Measurements from ENCODE around the gene IQGAP2.

Gene IQGAP2

DNA sequence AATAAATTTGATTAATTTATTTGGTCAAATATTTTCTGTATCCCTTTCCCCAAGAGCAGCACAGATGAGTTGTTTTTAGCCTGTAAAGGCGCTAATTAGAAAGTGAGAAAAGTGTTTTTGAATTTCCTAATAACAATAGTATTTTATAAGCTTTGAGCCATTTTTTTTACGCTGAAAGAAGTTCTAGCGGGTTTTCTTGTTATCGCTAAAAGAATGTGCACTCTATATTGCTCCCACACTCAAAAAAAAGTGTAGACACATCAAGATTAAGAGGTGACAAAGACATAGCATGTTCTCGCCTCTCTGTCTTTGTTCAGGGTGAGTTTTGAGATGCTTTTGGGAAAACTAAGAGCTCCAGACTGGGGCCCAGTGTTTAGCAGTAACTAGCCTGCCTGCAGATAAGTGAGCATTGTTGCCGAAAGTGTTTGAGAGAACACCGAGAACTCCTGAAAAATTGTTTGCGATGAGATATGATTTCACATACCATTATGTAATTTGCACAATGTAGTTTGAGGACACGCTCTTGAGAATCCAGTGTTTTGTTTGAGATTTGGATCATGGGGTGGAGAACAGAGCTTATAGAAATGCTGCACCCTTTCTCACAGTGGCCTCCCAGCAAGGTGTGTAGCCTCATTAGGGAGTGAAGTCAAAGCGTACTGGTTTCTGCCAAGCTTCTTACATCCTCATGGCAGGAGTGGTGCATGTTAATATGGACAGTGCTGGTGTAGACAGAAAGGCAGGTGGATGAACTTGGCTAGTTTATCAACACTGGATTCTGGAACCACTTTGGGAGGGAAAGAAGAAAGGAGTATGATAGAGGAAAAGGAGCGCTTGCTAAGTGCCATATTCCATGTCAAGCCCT, 314.4 kb downstream of the IQGAP2 start:
- TF ChIP-seq ZFP37 (tag by site-specific recombination; IDR thresholded peaks at IDR 0.05) (peak; percentile 73; the same call in 1 of the 2 replicates), KLF16 (tag by site-specific recombination; IDR thresholded peaks at IDR 0.05) (no peak)
- Histone ChIP-seq H3K9me3 (ENCODE audit: control insufficient read depth, insufficient read depth, low read depth, low read length) (no peaks in the 10 kb centered on the region), H3K4me1 (ENCODE audit: control insufficient read depth, insufficient read depth, low read length) (no peaks in the 10 kb centered on the region), H3K4me3 (ENCODE audit: low read depth, low read length) (no peak overlapping the region), H3K27ac (ENCODE audit: extremely low read depth, low read depth, low read length) (no peak overlapping the region), H3K36me3 (ENCODE audit: control insufficient read depth in 2 of 2, insufficient read depth in 1 of 2, low read length in 2 of 2) (no peaks in the 10 kb centered on the region)
- POLR2A ChIA-PET, result no interaction called here
- CTCF ChIA-PET, result interaction anchor here (0.6 to 3.4 kb wide), 6 partner anchors 16 to 323 kb away, joined by 3 to 25 read pairs (median 4); no protein-coding TSS in a partner anchor

DNA sequence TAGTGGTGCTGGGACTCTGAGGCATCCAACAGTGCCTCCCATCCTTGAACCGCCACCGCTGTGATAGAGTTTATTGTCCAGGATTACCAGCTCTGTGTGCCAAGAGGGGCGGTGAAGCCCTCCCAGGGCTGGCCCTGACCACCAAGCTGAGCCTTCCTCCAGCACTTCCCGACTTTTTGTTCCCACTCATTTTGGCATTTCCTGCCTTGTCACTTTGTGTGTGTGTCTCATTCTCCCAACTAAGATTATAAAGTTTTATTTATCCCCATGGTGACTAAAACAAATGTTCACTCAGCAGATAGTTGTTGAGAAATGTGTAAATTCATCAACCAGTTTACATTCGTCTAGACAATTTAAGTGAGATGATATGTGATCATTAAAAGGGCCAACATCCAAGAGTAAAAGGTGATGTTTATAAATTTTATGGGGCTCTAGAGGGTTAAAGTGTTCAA, 315.3 kb downstream of the IQGAP2 start:
- Histone ChIP-seq H3K9me3 (ENCODE audit: control insufficient read depth, insufficient read depth, low read depth, low read length) (no peaks in the 10 kb centered on the region), H3K4me3 (ENCODE audit: low read depth, low read length) (no peak overlapping the region), H3K36me3 (ENCODE audit: control insufficient read depth in 2 of 2, insufficient read depth in 1 of 2, low read length in 2 of 2) (peaks cover 0 to 3% of the 10 kb centered on the region in 2 experiments; a peak in 1 of 3 replicates), H3K4me1 (ENCODE audit: control insufficient read depth, insufficient read depth, low read length) (no peaks in the 10 kb centered on the region), H3K27ac (ENCODE audit: extremely low read depth, low read depth, low read length) (no peak overlapping the region)
- POLR2A ChIA-PET, result no interaction called here
- CTCF ChIA-PET, result interaction anchor here (3.4 kb wide), 1 partner anchor 56 kb away, joined by 25 read pairs; no protein-coding TSS in a partner anchor
- TF ChIP-seq BCL11A (tag by site-specific recombination; IDR thresholded peaks at IDR 0.05; ENCODE audit: low read depth) (no peak), ZNF664 (tag by site-specific recombination; IDR thresholded peaks at IDR 0.05) (peak; percentile 83; the same call in 1 of the 2 replicates)

DNA sequence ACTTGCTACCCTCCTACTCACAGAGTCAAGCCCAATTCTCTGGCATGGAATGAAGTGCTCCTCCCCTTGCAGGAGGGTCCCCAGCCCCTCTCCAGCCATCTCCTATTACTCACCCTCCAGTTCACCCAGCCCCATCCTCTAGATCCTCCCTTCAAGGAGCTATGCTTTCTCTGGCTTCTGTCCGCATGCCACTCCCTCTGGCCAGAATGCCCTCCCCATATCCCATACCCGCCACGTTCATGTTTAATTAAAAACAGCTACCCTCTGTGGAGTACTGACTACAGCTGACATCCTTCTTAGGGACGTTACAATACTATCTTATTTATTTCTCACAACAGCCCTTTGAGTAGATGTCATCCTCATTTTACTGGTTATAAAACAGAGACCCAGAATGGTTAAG, 315.8 kb downstream of the IQGAP2 start:
- Histone ChIP-seq H3K27ac (ENCODE audit: extremely low read depth, low read depth, low read length) (no peak overlapping the region), H3K36me3 (ENCODE audit: control insufficient read depth in 2 of 2, insufficient read depth in 1 of 2, low read length in 2 of 2) (peaks cover 0 to 3% of the 10 kb centered on the region in 2 experiments; a peak in 1 of 3 replicates), H3K4me1 (ENCODE audit: control insufficient read depth, insufficient read depth, low read length) (no peaks in the 10 kb centered on the region), H3K4me3 (ENCODE audit: low read depth, low read length) (no peak overlapping the region), H3K9me3 (ENCODE audit: control insufficient read depth, insufficient read depth, low read depth, low read length) (no peaks in the 10 kb centered on the region)
- ChIA-PET POLR2A (interaction anchor here (0.6 kb wide), 1 partner anchor 115 kb away, joined by 3 read pairs; no protein-coding TSS in a partner anchor), CTCF (interaction anchor here (0.5 to 3.4 kb wide), 2 partner anchors 55 to 147 kb away, joined by 6 to 25 read pairs; no protein-coding TSS in a partner anchor)
- no peak for TF ChIP-seq ZNF280C (tag by site-specific recombination; IDR thresholded peaks at IDR 0.05)
- TF ChIP-seq ZNF112 (tag by site-specific recombination; IDR thresholded peaks at IDR 0.05), result no peak
- no peak for TF ChIP-seq ZFHX2 (tag by site-specific recombination; conservative IDR thresholded peaks at IDR 0.05)
- TF ChIP-seq ZNF707 (tag by site-specific recombination; IDR thresholded peaks at IDR 0.05), result no peak
- TF ChIP-seq GLI2 (tag by site-specific recombination; IDR thresholded peaks at IDR 0.05; ENCODE audit: borderline replicate concordance, low read depth), result no peak
- TF ChIP-seq ZNF488 (tag by site-specific recombination; IDR thresholded peaks at IDR 0.05), result no peak

DNA sequence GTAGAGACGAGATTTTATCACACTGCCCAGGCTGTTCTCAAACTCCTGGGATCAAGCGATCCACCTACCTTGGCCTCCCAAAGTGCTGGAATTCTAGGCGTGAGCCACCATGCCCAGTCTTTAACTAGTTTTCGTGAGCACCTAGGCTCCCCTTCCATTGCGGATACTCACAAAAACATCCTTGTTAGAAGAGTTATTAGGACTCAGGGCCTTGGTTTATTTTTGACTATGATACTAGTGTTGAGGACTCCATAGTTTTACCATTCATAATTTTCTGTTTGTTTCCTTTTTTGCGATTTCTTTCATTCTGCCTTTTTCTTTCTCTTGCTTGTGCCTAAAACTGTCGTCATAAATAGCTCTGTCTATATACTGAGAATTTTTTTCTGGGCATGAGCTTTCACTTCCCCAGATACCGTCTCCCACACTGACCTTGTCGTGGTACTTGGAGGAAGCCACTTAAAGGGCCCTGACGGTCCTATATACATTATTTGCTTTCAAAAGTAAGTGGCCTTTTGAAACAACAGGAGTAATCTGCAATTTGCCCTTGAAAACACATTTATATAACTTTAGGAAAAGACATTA, 318.0 kb downstream of the IQGAP2 start:
- no peaks in the 10 kb centered on the region for H3K4me1 ChIP-seq (ENCODE audit: control insufficient read depth, insufficient read depth, low read length)
- H3K27ac ChIP-seq (ENCODE audit: extremely low read depth, low read depth, low read length), result no peak overlapping the region
- no peaks in the 10 kb centered on the region for H3K9me3 ChIP-seq (ENCODE audit: control insufficient read depth, insufficient read depth, low read depth, low read length)
- ChIA-PET CTCF (interaction anchor here (0.9 to 2.5 kb wide), 2 partner anchors 98 to 120 kb away, joined by 3 to 8 read pairs; partner anchors contain the start of gene F2RL1), POLR2A (interaction anchor here (0.6 kb wide), 2 partner anchors 34 to 98 kb away, joined by 3 read pairs; partner anchors contain the start of gene F2RL1)
- peaks cover 0 to 3% of the 10 kb centered on the region in 2 experiments; a peak in 1 of 3 replicates for H3K36me3 ChIP-seq (ENCODE audit: control insufficient read depth in 2 of 2, insufficient read depth in 1 of 2, low read length in 2 of 2)
- TF ChIP-seq ZBTB7A (tag by site-specific recombination; IDR thresholded peaks at IDR 0.05; ENCODE audit: low read depth) (no peak), ZXDB (tag by site-specific recombination; IDR thresholded peaks at IDR 0.05) (no peak), ZNF621 (tag by site-specific recombination; IDR thresholded peaks at IDR 0.05) (no peak), ZNF561 (tag by site-specific recombination; IDR thresholded peaks at IDR 0.05; ENCODE audit: borderline replicate concordance) (no peak), ZNF777 (tag by site-specific recombination; IDR thresholded peaks at IDR 0.05; ENCODE audit: borderline replicate concordance) (no peak)
- H3K4me3 ChIP-seq (ENCODE audit: low read depth, low read length), result no peak overlapping the region

All from HEK293 (cell line).